A204.1 (cell line): ENCODE data around the gene VSX2.
"Not testable (repeated sequence)": the region's sequence is repeated elsewhere in the genome, so short reads cannot be mapped to it uniquely, and the experiment has no call there.

ENCODE experiments used
- FAIRE-seq: peaks from 2 replicates; lab custom pipeline; 2012; peaks lifted over from hg19 to GRCh38; lab: Jason Lieb, UNC

Gene VSX2

GRCh38 chr14:74260525-74261233 is 21.4 kb downstream of the VSX2 start:
- FAIRE-seq = no peak

- no peak for FAIRE-seq
Measured at GRCh38 chr14:74261288-74261687, 22.0 kb downstream of the VSX2 start.

- FAIRE-seq = no peak
Measured at GRCh38 chr14:74262076-74262475, 22.8 kb downstream of the VSX2 start.

- no peak for FAIRE-seq
Measured at GRCh38 chr14:74263181-74263580, 23.9 kb downstream of the VSX2 start.

GRCh38 chr14:74263921-74264320 is 24.7 kb downstream of the VSX2 start:
- no peak for FAIRE-seq

GRCh38 chr14:74265301-74265965 is 26.2 kb downstream of the VSX2 start:
- no peak for FAIRE-seq

- FAIRE-seq = no peak
Measured at GRCh38 chr14:74267588-74267987, 28.3 kb downstream of the VSX2 start.

- not testable (repeated sequence) for FAIRE-seq
Measured at GRCh38 chr14:74270382-74271177, 31.3 kb downstream of the VSX2 start.

- FAIRE-seq = no peak
Measured at GRCh38 chr14:74271365-74271764, 32.1 kb downstream of the VSX2 start.

GRCh38 chr14:74275241-74275841 is 36.1 kb downstream of the VSX2 start:
- no peak for FAIRE-seq

GRCh38 chr14:74278080-74278479 is 38.8 kb downstream of the VSX2 start:
- no peak for FAIRE-seq

- FAIRE-seq = no peak
Measured at GRCh38 chr14:74281069-74281468, 41.8 kb downstream of the VSX2 start.

- FAIRE-seq = no peak
Measured at GRCh38 chr14:74286736-74287135, 47.5 kb downstream of the VSX2 start.

- FAIRE-seq = no peak
Measured at GRCh38 chr14:74289801-74290200, 50.6 kb downstream of the VSX2 start.

GRCh38 chr14:74290415-74290814 is 51.2 kb downstream of the VSX2 start:
- no peak for FAIRE-seq

GRCh38 chr14:74292061-74292460 is 52.8 kb downstream of the VSX2 start:
- FAIRE-seq = no peak

- no peak for FAIRE-seq
Measured at GRCh38 chr14:74293606-74294005, 54.4 kb downstream of the VSX2 start.

- no peak for FAIRE-seq
Measured at GRCh38 chr14:74296037-74296467, 56.8 kb downstream of the VSX2 start.

- FAIRE-seq = no peak
Measured at GRCh38 chr14:74297986-74298385, 58.7 kb downstream of the VSX2 start.

GRCh38 chr14:74299061-74299545 is 59.9 kb downstream of the VSX2 start:
- FAIRE-seq = no peak

- FAIRE-seq = no peak
Measured at GRCh38 chr14:74301594-74302151, 62.4 kb downstream of the VSX2 start.

- FAIRE-seq = no peak
Measured at GRCh38 chr14:74302152-74302628, 62.9 kb downstream of the VSX2 start.
